GM21786 (cell line): Measurements from ENCODE around the gene OR4D11.
"Not testable (repeated sequence)": the region's sequence is repeated elsewhere in the genome, so short reads cannot be mapped to it uniquely, and the experiment has no call there.

Experiments used
- ATAC-seq: cut with Tn5 transposase; IDR thresholded peaks from one replicate; pipeline ENCODE4 v1.9.1; 2021; ENCODE audit not compliant: unreplicated experiment

OR4D11 gene

DNA sequence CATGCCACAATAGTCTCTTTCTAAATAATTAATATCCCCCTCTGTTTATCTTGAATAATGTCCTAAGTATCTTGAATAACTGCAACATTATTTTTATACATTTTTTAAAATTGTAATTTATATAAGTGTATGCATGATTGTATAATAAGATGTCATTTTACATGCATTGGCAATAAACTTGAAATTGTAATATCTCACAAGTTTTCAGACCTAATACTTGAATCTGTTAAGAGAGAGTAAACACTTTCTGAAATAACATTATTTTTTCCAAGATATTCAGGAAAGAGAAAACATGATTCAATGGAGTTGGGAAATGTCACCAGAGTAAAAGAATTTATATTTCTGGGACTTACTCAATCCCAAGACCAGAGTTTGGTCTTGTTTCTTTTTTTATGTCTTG lies at the start of gene OR4D11:
Gene OR4D11 (plus strand): TSS at position 301 of the 400 bp plus-strand sequence. CDS start 0 bp downstream, at position 301.
- no peak for ATAC-seq

- ATAC-seq = no peak
These were observed 46.7 kb upstream of the OR4D11 start, which contains the start of gene OR4D6 for GRCh38 chr11:59456661-59457060. Gene OR4D6 (plus strand): TSS chr11:59456961. CDS start chr11:59456961, 0 bp downstream.

GRCh38 chr11:59459916-59460315 lies 43.5 kb upstream of the OR4D11 start:
- no peak for ATAC-seq

- no peak for ATAC-seq
These were observed 40.2 kb upstream of the OR4D11 start for GRCh38 chr11:59463190-59463641.

DNA sequence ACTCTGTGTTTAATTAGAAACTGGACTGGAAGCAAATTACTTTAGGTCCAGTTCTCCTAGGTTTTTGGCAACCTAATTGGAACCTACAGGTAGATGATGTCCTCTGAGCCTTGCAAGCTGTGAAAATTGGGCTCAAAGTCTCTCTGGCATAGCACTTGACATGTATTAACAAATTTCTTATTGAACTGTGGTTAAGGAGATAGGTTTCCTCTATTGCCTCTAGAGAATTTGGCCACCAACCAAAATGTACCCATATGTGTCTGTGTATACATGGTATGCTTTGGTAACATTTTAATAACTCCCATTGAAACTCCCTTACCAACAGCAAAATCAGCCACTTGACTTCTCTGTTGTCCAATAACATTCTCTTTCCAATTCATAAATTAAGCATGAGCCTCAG lies 30.4 kb upstream of the OR4D11 start, which contains the start of gene OR4D10:
Gene OR4D10 (plus strand): TSS at position 301 of the 400 bp plus-strand sequence. CDS start 4,115 bp downstream, outside the sequence.
- ATAC-seq = no peak

DNA sequence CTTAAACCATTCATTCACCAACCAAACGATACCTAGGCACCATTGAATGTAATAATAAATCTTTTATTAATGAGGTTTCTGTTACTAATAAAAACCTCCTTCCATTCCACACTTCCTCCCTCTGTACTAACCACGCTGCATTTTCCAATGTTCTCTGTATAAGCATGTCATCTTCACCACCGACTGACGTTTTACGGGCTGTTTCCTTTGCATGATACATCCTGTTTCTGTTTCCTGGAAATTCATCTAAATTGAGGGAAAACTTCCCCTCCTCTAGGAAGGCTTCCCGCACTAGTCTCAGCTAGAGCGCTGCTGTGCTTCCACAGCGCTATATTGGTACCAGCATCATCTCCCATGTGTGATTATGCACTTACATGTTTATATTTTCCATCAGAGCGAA lies 28.2 kb upstream of the OR4D11 start:
- no peak for ATAC-seq

GRCh38 chr11:59479906-59480305 lies 23.5 kb upstream of the OR4D11 start:
- ATAC-seq = no peak

DNA sequence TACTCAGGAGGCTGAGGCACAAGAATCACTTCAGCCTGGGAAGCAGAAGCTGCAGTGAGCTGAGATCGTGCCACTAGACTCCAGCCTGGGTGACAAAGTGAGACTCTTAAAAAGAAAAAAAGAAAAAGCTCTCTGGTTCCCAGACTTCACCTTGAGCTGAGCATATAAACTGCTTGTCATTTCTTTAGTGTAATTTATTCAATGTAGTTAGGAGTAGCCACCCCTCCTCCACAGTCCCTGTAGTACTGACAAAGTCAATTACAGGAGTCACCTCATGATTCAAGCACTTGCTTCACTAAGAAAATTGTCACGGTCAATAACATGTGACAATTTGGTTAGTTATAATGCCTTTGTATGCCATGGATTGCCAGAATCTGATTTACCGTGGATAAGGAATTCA lies 23.0 kb upstream of the OR4D11 start:
- no peak for ATAC-seq

DNA sequence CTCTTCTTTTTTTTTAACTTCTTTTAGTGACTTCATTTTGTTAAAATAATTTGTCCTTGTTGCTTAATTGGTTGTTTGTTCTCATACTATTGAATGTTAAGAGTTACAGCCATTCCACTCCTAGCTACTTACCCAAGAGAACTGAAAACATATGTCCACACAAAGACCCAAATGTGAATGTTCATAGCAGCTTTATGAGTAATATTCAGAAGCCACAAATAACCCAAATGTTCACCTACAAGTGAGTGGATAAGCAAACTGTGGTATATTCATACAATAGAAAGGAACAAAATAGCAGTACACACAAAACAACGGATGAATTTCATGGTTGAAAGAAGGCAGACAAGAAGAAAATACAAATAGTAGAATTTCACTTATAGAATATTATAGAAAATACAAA lies 1.4 kb upstream of the OR4D11 start:
- ATAC-seq = no peak

DNA sequence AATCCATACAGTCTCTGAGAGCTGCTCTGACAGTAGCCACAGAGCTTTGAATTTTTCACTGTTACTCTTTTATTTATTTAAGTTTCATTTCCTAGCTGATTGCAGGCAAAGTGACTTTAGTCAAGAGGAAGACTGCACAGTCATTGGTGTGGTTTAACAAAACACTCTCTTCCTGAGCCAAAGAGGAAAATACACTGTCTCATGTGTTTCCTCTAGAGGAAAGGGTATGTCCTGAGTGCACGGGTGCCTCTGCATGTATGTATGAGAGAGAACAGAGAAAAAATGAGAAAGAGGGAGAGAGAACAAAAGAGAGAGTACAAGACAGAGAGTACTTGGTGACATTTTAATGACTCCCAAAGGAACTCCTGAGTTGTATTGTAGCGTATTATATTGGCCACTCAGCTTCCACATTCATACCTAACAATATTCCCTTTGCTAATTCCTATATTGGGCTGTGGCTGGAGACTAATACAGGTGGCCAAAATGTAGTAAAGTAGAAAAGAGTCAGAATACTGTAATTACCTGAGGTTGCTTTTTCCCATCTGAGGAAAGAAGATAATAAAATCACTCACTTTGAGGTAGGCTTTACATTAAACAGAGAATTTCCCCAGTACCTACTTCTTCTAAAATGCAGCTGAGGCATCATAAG lies 7.7 kb downstream of the OR4D11 start, which contains the start of gene OR4D9:
Gene OR4D9 (plus strand): TSS at position 599 of the 649 bp plus-strand sequence. CDS start 3,374 bp downstream, outside the sequence.
- ATAC-seq = no peak

DNA sequence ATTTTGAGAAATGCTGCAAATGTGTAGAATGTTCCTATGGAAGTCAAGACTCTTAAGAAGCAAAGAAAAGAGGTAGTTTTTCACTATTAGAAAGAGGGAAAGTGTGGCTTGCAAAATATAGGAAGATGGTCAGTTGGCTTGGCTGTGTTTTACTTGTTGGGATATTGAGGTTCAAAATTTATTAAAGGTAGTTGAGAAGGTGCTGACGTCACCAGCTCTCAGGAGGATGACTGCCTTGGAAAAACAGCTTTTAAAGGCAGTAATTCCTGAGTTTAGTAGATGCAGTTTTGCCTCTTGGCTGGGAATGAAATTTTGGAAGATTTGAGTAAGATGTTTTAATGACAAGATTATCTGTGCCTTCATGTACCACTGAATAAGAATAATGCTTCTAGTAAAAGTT lies 8.3 kb downstream of the OR4D11 start:
- no peak for ATAC-seq

DNA sequence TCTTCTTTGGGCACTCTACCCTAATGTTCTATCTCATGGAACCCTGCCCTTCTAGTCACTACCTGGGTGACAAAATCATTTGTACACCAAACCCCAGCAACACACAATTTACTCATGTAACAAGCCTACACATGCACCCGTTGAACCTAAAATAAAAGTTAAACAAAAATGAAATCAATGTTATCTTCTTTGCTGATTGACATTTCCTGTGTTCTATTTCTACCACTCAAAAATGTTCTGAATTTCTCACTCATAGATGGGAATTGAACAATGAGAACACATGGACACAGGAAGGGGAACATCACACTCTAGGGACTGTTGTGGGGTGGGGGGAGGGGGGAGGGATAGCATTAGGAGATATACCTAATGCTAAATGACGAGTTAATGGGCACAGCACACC lies 16.8 kb downstream of the OR4D11 start:
- ATAC-seq = not testable (repeated sequence)

DNA sequence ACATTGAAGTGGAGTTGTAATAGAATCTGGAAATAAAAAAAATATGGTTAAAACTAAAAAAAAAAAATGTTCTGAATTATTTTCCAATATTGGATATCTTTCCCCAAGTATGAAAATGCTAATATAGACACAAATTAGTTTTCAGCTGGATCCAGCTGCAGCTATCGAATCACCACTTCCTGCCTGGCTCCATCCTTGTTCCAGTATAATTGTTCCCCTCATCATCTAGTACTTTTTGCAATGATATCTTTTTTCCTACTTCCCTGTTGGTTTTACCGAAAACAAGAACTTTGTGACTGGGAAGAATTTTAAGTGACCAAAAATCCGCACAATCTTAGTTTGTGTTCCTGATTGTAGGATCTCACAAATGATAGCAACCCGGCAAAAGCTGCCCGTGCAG lies 17.4 kb downstream of the OR4D11 start:
- ATAC-seq = no peak

GRCh38 chr11:59523541-59523940 lies 20.2 kb downstream of the OR4D11 start:
- no peak for ATAC-seq

DNA sequence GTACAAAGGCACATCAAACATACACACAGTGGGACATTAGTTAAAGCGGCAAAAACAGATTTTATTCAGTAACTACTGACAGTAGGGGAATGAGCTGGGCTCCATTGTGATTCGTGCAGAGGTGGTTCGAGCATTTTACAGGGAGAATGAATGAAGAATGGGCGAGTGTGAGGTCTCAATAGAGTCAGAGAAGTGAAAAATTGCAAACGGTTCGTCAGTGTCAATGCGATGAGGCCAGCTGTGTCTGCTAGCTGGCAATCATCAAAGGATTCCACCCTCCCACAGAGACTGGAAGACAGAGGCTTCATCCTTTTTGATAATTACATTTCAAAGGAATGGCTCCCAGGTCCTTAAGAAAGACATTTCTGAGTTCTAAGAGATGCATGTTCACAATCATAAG lies 25.3 kb downstream of the OR4D11 start:
- ATAC-seq = no peak

DNA sequence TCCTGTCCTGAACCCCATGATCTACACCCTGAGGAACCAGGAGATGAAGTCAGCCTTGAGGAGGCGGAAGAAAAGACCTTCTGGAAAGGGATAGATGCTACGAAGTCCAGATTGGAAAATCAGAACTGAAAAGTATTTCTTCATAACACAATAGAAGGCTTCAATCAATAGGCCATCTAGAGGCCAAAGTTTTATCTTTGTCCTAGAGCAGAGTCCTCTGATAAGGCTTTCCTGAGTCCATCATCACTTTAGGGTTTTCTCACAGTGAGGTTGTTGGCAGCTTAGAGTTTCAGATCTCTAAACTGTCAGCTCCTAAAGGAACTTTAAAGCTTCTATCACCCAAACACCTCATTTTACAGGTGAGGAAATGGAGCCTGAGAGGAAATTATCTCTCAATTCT lies 29.2 kb downstream of the OR4D11 start:
- ATAC-seq = no peak

GRCh38 chr11:59534676-59535075 lies 31.3 kb downstream of the OR4D11 start:
- no peak for ATAC-seq

DNA sequence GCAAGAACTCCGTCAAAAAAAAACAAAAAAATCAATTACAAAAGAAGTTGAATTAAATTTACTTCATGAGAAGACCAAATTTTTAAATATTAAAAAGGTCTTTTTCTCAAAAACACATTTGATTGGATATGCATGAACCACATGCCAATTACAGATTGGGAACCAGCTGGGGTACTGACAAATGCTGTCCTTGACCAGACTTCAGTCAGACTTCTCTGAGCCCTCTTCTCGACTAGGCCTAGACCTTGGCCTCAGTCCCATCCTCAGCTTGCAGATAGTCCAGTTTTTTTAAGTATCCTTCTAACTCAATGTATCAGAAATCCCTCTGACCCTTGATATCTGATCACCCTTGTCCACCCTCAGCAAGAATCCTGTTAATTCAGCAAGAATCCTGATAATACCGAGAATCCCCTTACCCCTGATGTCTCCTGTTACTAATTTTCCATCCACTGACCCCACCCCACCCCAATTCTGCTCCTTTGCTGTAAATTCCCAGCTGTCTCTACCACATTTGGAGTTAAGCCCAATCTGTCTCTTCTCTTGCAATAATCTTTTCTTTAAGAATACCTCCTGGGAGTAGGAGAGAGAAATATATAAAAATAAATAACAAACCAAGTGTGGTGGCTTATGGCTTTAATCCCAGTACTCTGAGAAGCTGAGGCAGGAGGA lies 38.9 kb downstream of the OR4D11 start:
- no peak for ATAC-seq

DNA sequence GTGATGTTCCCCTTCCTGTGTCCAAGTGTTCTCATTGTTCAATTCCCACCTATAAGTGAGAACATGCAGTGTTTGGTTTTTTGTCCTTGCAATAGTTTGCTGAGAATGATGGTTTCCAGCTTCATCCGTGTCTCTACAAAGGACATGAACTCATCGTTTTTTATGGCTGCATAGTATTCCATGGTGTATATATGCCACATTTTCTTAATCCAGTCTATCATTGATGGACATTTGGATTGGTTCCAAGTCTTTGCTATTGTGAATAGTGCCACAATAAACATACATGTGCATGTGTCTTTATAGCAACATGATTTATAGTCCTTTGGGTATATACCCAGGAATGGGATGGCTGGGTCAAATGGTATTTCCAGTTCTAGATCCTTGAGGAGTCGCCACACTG lies 40.3 kb downstream of the OR4D11 start:
- not testable (repeated sequence) for ATAC-seq

- no peak for ATAC-seq
These were observed 41.4 kb downstream of the OR4D11 start for GRCh38 chr11:59544869-59545178.

- ATAC-seq = no peak
These were observed 42.0 kb downstream of the OR4D11 start for GRCh38 chr11:59545179-59546020.
